CD4-positive, alpha-beta T cell treated with Interleukin-15 for 4 hours (primary cell): ENCODE data around the gene OPA3.
A peak's percentile ranks its signal among the peaks of the same experiment; 100 is the strongest.

Experiments
- DNase-seq: peaks from one replicate; pipeline ENCODE4 v3.0.0-alpha.2; 2020; ENCODE audit warnings: low spot score

OPA3 gene

DNA sequence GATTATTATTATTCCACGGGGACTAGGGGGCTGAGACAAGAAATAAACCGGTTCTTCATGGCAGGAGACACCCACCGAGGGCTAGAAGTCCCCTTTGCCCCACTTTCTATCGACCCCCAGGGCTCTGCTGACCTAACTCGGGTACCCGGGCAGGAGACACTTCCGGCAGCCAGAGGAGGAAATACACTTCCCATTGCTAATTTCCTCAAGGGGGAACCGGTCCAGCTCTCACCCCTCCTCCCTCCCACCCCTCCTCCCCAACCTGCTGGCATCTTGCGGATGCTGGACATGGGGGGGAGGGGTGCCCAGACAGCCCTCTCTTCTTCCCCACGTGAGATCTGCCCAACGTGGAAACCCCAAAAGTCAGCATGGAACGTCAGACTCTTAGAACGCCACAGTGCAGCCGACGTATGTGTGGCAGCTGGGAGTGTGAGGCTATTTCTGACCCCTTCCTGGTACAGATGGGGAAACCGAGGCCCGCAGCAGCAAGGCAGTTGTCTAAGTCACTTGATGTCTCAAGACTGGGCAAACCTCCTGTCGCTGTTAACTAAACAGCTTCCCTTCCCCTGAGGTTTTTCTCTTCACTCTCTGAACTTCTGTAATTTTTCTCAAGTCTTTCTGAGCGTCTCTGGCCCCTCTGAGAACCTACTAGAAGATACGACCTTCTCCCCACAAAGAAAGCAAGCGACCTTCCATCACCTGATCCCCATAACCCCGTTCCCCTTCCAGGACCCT is 13.8 kb upstream of the OPA3 start:
- DNase-seq = no peak

DNA sequence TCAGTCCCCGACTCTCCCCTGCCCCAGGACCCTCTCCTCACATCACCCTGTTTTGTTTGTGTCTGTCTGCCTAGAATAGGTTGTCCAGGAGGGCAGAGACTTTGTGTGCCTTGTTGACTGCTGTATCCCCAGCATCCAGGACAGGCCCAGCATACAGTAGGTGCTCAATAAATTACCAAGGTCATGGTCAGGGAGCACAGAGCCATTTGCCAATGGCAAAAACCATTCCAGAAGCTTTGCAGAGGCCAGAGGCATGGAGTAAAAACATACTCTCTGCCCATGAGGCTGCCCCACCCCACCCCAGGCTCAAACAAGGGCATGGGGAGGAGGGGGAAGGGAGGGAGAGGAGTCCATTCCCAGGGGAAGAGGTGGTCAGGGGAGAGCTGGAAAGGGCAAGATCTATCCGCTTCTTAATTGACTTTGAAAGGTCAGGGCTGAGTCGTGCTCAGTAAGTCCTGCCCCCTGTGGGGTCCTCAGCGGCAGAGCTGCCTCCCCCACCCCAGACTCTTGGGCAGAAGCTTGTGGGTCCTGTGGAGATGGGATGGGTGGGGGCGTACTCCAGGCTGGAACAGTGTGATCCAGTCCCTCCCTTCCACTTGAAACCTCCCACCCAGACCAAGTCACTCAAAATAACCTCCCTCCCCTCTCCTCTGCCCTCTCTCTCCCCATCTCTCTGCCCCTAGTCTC is 13.0 kb upstream of the OPA3 start:
- DNase-seq = no peak

DNA sequence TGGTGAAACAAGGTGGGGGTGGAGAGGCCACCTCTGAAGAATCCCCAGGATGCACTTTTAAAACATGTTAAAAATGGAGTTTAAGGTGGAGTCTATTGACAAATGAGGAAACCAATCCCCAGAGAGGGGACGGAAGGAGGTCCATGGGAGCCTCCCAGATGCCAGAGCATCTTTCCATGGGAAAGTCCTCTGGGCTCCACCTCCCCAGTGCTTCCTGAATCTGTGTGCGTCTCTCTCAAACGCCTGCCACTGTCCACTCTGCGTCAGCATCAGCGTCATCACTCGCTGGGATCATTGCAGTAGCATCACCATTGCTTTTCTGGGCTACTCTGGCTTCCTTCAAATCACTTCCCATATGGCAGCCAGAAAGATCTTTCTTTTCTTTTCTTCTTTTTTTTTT is 11.2 kb upstream of the OPA3 start:
- DNase-seq = no peak

DNA sequence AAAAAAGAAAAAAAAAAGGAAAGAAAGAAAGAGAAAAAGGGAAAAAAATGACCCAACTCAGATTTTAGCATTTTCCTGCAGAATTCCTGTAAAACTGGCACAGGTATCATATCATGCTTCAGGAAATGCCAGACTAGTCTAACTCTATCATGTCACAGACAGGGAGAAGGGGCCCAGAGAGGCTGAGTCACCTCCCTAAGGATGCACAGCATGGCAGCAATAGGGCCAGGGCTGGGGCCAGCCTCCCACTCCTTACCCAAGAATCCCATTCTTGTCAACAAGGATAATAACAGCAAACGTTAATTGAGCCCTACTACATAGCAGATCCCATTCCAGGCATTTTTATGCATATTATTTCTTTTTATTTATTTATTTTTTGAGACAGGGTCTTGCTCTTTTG is 8.9 kb upstream of the OPA3 start:
- DNase-seq = no peak

DNA sequence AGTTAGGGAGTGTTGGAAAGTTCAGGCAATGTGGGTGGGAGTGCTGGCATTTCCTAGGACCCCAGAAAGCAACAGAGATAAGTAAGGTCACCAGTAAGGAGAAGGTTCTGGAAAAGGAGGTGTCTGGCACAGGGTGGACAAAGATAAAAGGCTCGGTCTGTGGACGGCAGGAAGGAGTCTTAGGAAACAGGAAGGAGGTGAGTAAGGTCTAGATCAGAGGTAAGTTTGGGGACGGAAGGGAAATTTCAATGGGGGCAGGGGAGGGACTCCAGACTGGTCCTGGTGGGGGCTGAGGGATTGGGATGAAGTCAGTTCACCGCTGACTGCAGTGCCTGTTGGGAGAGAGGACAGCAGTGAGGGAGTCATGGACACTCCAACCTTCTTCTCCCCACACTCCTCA is 7.8 kb upstream of the OPA3 start:
- no peak for DNase-seq

DNA sequence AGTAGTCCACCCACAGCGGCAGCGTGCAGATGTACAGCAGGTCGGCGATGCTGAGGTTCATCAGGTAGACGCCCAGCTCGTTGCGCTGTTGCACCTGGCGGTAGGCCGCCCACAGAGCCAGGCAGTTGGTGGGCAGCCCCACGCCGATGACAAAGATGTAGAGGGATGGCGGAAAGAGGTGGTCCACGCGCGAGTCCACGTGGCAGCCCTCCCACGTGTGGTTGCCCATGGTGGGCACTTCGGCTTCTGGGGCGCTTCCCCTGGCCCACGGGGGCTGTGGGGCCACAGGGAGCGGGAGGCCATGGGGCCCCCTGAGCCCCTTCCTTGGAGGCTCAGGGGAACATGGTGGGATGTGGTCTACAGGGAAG is 7.0 kb upstream of the OPA3 start:
- DNase-seq = no peak

DNA sequence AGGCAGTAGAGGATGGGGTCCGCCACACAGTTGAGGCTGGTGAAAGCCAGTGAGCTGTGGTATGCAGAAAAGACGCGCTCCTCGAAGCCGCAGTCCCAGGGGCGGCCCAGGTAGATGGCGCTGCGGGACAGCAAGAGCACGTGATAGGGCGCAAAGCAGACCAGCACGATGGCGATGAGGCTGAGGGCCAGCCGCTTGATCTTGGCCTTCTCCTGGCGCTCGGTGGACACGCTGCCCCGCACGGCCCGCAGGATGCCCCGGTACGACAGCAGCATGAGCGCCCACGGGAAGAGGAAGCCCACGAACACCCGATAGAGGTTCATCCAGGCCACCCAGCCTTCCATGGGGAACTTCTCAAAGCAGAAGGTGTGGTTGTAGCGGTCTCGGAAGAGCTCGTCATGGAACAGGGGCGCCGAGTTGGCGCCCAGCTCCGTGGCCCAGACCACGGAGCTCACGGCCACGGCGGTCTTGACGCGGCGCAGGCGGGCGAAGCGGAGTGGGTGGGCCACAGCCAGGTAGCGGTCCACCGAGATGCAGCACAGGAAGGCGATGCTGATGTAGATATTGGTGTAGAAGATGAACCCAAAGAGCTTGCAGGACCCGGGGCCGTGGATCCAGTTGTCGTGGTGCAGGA is 6.5 kb upstream of the OPA3 start:
- peak; percentile 31 for DNase-seq

DNA sequence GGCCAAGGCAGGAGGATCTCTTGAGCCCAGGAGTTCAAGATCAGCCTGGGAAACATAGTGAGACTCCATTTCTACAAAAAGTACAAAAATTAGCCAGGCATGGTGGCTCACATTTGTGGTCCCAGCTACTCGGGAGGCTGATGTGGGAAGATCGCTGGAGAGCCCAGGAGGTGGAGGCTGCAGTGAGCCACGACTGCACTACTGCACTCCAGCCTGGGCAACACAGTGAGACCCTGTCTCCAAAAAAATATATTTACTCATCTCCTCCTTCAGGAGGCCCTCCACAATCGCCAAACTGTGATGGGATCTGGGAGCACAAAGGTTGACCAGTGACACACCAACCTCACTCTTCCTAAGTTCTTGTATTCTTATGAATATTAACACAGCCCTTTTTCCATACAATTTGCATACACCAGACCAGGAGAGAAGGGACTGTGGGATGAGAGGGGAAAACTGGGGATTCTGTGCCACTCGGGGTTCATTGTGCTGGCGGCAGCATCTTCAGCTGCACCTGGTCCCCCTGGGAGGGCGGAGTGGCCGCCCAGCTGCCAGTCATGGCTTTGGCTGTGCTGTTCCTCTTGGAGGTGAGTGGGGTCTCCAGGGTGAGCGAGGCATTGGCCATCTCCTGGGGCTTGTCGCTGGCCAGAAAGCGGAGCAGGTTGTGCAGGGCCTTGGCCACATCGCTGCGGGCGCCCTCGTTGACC is 5.8 kb upstream of the OPA3 start:
- DNase-seq = no peak

DNA sequence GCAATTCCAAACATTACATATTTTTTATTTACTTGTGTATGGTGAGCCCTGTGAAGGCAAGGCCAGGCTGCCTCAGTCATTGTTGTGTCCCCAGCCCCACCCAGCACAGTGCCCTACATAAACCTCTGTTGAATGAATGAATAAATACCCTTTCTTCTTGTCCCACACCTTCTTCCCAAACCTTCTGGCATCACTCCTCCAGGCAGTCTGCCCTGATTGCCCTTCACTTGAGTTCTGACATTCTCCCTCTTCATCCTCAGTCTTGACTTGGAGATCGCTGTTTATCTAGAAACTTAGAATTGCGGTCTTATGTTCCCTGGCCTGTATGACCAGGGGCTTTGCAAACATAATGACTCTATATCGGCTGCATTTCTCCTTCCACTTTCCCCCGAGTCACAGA is 5.2 kb upstream of the OPA3 start:
- no peak for DNase-seq

DNA sequence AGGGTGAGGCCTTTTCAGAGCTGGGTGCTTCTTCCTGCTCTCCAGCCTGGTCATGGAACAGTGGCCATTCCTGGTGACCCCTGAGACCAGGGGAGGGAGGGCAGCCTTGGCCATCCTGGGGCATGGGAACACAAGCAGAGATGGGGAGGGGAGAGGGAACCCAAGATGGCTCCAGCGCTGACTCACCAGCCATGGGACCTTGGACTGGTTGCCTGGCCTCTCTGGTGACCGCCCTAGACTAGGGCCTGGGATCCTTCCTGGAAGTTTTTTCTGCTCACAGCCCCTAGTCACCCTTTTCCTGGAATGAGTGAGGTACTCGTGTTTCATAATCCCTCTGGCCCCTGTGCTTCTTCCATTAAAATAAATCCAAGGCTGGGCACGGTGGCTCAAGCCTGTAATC is 3.3 kb upstream of the OPA3 start:
- DNase-seq = no peak

DNA sequence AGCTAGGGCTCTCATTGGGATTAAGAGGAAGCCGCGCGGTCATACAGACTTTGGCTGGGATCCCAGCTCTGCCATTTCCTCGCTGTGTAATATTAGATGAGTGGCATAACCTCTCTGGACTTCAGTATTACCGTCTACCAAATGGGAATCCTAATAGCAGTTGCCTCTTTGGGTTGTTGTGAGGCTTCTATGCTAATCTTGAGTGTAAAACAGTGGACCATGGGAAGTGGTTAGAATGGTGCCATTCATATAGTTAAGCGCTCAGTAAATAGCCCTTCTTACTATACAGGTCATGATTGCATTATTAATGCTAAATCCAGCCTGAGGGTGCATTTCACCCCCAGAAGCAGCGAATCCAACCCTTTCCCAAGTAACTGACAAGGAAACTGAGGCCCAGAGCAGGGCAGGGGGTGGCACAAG is 566 bp upstream of the OPA3 start:
- no peak for DNase-seq

DNA sequence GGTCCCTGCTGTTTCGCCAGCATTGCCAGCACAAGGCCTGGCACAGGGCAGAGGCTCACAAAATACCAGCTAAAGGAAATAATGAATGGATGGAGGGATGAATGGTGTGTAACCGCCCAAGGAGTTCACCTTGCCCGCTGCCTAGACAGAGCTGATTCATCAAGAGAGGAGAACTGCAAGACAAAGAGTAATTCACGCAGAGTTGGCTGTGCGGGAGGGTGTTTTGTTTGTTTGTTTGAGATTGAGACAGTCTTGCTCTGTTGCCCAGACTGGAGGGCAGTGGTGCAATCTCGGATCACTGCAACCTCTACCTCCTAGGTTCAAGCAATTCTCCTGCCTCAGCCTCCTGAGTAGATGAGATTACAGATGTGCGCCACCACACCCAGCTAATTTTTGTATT is 3.0 kb downstream of the OPA3 start:
- DNase-seq = no peak

DNA sequence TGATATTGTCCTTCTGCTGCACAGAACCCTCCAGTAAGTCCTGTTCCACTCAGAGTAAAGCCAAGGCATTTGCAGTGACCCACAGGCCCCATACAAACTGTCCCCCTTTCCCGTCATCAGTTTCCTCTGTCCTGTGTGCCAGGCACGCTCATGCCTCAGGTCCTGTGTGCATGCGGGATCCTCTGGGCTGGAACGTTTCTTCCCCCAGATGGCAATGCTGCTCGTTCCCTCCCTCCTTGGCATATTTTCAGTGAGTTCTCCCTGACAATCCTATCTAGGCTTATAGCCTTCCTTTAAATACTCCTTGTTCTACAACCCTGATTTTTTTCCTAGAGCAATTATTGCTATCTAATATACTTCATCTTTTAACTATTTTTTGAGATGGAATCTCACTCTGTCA is 5.7 kb downstream of the OPA3 start:
- no peak for DNase-seq

DNA sequence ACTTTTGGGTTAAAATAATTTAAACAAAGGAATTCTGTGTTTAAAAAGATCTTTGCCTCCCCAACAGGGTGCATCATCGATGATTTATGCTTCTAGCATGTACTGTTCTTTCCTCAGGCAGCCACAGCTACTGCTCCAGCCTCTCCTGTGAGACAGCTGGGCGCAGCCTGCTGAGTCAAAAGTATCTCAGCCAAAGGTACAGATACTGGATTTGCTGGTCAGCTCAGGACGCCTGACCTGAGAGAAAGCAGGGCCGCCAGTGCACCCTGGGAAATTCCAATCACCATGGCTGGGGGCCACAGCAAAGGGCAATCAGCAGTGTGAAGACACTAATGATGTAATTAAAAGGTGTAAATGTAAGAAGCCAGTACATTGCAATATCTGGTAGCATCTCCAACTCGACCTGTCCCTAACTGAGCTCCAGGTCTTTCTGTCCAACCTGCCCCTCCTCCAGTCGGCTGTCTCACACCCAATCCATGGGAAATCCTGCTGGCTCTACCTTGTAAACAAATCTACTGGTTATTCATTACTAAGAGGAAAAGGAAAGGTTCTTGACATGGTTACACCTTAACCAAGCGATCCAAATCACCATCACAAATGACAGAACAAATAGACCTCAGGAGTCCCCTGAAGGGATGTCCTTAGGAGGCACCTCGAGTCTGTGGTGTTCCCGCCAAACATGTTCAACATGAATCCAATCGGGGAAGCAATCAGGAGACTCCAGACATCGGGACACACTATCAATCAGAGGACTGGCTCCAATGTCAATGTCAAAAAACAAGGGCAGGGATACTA is 7.3 kb downstream of the OPA3 start:
- DNase-seq = no peak

DNA sequence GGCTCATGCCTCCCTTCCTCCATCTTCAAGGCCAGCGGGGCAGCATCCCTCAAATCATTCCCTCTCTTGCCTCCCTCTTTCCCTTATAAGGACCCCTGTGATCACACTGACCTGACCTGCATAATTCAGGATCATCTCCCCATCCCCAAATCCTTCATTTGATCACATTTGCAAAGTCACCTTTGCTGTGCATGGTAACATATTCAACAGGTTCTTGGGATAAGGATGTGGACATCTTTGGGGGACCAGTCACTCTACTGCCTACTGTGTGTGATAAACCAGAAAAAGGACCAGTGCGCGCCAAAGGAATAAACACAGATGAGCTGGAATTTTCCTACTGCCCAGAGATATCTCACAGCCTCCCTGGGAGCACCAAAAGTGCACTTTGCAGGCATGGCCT is 7.9 kb downstream of the OPA3 start:
- DNase-seq = no peak

DNA sequence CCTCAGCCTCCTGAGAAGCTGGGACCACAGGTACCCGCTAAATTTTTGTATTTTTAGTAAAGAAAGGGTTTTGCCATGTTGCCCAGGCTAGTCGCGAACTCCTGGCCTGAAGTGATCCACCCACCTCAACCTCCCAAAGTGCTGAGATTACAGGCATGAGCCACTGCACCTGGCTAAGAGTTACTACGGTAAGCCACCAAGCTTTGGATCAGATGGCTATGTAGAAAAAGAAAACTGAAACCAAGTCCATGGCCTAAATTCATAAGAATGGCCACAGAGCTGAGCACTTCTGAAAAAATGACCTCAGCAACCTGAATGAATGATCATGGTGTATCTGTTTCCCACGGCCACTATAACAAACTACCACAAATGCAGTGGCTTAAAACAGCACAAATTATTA is 9.4 kb downstream of the OPA3 start:
- no peak for DNase-seq

DNA sequence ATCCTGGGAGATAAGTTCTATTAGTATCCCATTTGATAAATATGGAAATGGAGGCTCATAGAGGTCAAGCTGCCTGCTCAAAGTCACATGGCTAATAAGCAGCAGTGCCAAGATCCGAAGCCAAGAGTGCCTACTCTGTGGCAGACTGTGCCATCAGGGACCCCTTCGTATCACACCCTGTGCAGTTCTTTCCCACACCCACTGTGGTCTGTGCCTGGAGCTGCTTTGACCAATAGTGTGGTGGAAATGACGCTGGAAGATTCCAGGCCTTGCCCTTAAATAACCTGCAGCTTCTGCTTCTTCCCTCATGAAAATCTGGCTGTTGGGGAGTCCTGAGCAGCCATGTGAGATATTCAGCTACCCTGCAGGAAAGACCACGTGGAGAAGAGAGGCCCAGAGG is 10.1 kb downstream of the OPA3 start:
- no peak for DNase-seq

DNA sequence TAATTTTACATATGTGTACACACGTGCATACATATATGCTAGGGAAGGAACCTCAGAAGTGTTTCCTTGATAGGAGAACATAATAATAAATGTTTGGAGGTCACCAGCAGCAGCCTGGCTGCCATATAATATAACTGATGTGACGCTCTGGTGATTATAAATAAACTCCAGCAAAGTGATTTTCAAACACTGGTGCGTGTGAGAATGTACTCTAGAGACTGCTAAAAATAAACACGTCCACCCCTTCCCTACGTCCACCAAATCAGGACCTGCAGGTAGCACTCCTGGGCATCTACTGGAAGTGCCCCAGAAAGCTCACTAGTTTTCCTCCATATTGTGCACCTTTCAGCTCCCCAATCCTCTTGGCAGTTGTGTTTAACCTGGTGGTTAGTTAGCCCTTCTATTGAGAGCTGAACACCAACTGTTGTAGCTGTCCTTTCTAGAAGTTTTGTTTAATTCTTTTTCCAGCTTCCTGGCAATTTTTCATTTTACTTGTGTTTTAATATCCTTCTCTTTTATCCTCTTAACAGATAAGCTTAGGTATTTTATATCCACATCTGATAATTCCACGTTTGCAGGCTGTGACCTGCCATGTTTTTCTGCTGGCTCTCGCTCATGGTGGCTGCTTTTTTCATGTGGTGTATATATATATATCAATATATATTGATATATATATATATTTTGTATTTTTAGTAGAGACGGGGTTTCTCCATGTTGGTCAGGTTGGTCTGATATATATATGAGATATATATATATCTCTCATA is 13.0 kb downstream of the OPA3 start:
- DNase-seq = no peak

DNA sequence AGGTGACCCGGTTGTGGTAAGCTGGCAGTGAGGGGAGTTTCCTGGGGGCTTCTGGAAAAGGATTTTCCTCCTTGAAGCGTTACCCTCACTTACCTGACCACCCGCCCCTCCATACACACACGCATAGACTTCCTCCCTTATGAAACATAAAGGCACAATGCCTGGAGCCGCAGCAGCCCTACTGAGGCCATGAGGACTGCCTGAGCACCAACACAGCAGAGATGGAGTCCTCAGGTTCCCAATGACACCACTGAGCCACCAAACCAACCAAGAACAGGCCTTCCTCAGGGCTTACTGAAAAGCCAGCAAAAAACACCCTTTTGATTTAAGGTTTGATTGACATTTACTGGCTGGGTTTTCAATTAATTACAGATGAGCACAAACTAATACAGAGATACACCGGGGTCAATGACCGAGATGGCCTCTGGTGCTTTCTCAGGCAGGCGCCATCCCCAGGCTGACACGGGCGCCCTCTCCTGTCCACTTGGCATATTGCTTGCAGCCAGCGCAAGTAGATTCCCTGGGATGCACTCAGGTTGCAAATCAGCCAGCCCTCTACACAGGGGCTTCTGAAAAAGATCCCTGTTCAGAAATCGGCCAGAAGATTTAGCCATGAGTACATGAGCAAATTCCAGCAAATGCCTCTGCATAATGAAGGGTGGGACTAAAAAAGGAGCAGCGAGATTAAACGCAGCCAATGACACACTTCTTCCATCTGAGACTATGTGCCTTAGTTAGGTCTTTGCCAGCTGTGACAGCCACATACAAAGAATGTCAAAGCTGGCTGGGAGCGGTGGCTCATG is 14.8 kb downstream of the OPA3 start:
- peak; percentile 40 for DNase-seq

DNA sequence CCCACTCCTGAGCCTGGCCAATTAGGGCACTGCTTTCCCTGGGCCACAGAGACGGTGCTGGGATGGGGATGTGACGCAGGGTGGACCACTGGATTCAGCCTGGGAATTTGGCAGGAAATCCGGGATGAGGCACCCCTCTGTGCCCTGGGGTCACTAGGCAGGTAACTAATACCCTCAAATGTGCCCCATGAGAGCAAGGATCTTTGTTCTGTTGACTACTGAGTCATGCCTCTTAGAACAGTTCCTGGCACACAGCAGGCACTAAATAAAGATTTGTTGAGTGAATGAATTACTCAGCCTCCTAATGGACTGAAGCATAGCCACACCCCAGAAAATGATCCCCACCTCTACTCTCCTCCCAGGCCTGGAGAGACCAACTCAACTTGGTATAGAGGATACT is 15.9 kb downstream of the OPA3 start:
- DNase-seq = no peak

DNA sequence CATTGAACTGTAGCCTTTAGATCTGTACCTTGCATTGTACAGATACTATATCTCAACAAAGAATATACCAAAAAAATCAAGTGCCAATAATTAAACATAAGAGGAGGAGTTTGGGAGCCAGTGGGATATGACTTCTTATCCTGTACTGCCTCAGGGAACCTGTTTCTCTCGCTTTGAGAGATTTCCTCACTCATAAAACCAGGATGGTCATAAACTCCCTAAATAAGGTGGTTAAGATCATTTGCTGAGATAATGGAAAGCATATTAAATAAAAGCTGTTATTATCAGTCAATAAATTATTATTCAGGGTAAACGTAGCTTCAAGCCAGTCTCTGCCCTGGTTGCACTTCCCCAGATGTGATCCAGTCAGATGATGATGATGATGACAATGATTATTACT is 17.0 kb downstream of the OPA3 start:
- no peak for DNase-seq
